ENCODE data around the gene MYO16. TPM values are rescaled to one million over a fixed set of nuclear protein-coding genes. Genes with fewer than 3 reads are reported as not detected.

MYO16 gene
- total and polyA plus RNA-seq, 2 experiments from 2014 or later: 0.02 to 0.15 TPM

DNA sequence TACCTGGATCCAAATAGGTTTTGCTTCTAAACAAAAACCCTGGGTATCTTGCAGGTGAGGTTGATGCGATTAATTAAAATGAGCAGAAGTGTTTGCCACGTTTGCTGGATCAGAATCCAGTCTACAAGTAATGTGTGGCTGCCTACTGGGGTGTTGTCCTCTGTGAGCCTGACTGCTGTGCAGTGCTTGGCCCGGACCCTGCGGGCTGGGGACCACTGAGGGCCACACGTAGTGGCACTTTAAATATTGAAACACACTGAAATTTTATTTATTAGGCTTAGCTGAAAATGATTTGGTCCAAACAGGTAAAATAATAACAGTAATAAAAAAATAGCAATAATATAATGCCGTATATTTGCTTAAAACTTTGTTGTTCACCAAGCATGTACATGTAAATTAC is 338.0 kb downstream of the MYO16 start:
- DNase-seq (ENCODE audit: low read depth in 1 of 2, low spot score in 1 of 2): no peak
- no peaks in the 10 kb centered on the region for H3K9me3 ChIP-seq (ENCODE audit: low read depth)
- no peak overlapping the region for H3K4me3 ChIP-seq
- no peaks in the 10 kb centered on the region for H3K27me3 ChIP-seq
- no peaks in the 10 kb centered on the region for H3K4me1 ChIP-seq (ENCODE audit: low read depth)
- TF ChIP-seq, protein P1, sequence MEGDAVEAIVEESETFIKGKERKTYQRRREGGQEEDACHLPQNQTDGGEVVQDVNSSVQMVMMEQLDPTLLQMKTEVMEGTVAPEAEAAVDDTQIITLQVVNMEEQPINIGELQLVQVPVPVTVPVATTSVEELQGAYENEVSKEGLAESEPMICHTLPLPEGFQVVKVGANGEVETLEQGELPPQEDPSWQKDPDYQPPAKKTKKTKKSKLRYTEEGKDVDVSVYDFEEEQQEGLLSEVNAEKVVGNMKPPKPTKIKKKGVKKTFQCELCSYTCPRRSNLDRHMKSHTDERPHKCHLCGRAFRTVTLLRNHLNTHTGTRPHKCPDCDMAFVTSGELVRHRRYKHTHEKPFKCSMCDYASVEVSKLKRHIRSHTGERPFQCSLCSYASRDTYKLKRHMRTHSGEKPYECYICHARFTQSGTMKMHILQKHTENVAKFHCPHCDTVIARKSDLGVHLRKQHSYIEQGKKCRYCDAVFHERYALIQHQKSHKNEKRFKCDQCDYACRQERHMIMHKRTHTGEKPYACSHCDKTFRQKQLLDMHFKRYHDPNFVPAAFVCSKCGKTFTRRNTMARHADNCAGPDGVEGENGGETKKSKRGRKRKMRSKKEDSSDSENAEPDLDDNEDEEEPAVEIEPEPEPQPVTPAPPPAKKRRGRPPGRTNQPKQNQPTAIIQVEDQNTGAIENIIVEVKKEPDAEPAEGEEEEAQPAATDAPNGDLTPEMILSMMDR (IDR thresholded peaks at IDR 0.05; ENCODE audit: low read depth, low read length): no peak
- H3K36me3 ChIP-seq: no peaks in the 10 kb centered on the region
- no peak overlapping the region for H3K27ac ChIP-seq

DNA sequence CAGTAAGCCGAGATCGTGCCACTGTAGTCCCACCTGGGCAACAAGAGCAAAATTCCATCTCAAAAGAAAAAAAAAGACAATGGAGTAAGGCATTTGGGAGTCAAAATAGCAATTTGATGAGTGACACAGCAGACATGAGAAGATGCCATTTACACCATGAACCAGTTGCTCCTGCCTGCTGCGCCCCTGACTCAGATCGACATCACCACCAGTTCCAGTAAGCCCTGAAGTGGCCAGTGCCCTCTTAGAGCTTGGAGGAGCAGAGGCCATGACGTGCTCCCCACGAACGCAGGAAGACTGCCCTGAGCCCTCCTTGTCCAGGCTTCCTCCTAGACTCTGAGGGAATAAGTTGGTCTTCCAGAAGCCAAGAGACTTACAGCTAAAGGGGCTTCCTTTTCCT is 339.2 kb downstream of the MYO16 start:
- Histone ChIP-seq H3K4me3 (no peak overlapping the region), H3K4me1 (ENCODE audit: low read depth) (no peaks in the 10 kb centered on the region), H3K36me3 (no peaks in the 10 kb centered on the region), H3K9me3 (ENCODE audit: low read depth) (no peaks in the 10 kb centered on the region), H3K27ac (no peak overlapping the region), H3K27me3 (no peaks in the 10 kb centered on the region)
- no peak for DNase-seq (ENCODE audit: low read depth in 1 of 2, low spot score in 1 of 2)
- TF ChIP-seq, protein P1 (IDR thresholded peaks at IDR 0.05; ENCODE audit: low read depth, low read length): no peak

DNA sequence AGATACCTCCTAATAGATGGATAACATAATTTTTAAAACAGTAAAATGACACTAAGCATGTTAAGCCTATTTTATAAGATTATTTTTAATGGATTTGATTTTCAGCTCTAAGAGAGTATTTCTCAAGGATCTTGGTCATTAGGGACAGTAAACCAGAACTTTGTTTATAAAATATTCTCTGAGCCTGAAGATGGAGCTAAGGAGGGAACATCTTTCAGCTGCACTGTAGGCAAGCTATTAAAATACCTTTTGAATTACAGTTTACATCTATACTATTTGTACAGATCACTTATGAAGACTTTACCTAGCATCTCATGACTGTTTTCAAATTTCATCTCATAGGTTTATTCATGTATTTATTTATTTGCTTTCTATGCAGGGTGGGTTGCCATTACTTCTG is 345.3 kb downstream of the MYO16 start:
- TF ChIP-seq, protein P1 (IDR thresholded peaks at IDR 0.05; ENCODE audit: low read depth, low read length): no peak
- Histone ChIP-seq H3K4me3 (no peak overlapping the region), H3K9me3 (ENCODE audit: low read depth) (no peaks in the 10 kb centered on the region), H3K27ac (no peak overlapping the region), H3K27me3 (no peaks in the 10 kb centered on the region), H3K4me1 (ENCODE audit: low read depth) (no peaks in the 10 kb centered on the region), H3K36me3 (no peaks in the 10 kb centered on the region)
- no peak for DNase-seq (ENCODE audit: low read depth in 1 of 2, low spot score in 1 of 2)

DNA sequence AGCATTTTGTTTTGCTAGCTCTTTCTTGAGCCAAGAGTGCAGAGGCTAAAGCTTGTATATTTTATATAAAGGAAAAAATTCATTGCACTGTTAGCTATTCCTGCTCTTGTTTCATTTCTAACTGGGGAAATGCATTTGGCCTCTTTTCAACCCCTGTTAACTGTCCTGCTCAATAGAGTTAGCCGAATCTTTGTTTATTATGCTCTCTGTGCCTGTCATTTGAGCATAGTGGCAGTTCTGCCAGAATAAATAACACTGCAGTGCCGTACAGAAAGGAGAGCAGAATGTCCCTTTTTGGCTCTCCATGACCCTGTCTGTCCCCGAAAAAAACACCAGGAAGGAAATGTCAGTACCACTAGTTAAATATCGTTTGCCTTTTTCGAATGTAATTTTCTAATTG is 350.8 kb downstream of the MYO16 start:
- TF ChIP-seq, protein P1 (IDR thresholded peaks at IDR 0.05; ENCODE audit: low read depth, low read length): no peak

DNA sequence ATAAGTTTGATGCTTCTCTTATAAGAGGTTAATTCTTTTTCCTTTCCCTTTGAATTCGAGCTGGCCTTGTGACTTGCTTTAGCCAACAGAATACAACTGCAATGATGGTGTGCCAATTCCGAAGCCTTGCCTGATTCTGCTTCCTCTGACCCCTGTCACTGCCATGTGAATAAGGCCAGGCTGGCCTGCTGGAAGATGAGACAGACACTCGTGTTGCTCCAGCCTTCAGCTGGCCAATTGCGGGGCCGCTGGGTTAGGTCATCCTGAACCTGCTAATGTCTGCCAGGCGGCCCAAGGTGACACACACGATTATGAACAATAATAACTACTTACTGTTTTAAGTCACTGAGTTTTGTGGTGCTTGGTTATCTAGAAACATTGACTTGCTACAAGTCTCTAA is 352.0 kb downstream of the MYO16 start:
- no peaks in the 10 kb centered on the region for H3K4me1 ChIP-seq (ENCODE audit: low read depth)
- TF ChIP-seq, protein P1 (IDR thresholded peaks at IDR 0.05; ENCODE audit: low read depth, low read length): no peak

More for the DNA sequence above, 350.8 kb downstream of the MYO16 start:
- Histone ChIP-seq H3K36me3 (no peaks in the 10 kb centered on the region), H3K27ac (no peak overlapping the region), H3K9me3 (ENCODE audit: low read depth) (no peaks in the 10 kb centered on the region), H3K27me3 (no peaks in the 10 kb centered on the region), H3K4me1 (ENCODE audit: low read depth) (no peaks in the 10 kb centered on the region), H3K4me3 (no peak overlapping the region)
- no peak for DNase-seq (ENCODE audit: low read depth in 1 of 2, low spot score in 1 of 2)

DNA sequence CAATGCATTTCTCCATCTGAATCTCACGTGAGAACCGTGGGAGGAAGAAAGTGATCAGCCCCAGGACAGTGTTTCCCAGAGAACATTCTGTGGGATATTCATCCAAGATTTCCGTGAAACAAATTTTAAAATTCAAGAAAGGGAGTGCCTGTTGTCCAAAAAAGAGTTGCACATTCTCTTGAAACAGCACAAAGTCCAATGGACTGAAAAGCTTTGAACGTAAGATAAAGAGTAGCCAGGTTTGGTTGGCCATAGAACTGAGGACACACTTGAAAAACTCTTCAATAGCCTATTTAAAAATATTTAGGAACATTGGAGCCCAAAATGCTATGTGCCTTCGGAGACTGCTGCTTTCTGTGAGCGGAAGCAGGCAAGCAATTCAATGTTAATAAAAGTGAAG is 353.9 kb downstream of the MYO16 start:
- TF ChIP-seq, protein P1 (IDR thresholded peaks at IDR 0.05; ENCODE audit: low read depth, low read length): no peak
- no peak overlapping the region for H3K27ac ChIP-seq
- no peak overlapping the region for H3K4me3 ChIP-seq
- H3K27me3 ChIP-seq: no peaks in the 10 kb centered on the region
- no peaks in the 10 kb centered on the region for H3K9me3 ChIP-seq (ENCODE audit: low read depth)
- H3K4me1 ChIP-seq (ENCODE audit: low read depth): no peaks in the 10 kb centered on the region
- no peak for DNase-seq (ENCODE audit: low read depth in 1 of 2, low spot score in 1 of 2)
- H3K36me3 ChIP-seq: no peaks in the 10 kb centered on the region

More for the DNA sequence above, 352.0 kb downstream of the MYO16 start:
- no peak for DNase-seq (ENCODE audit: low read depth in 1 of 2, low spot score in 1 of 2)
- H3K9me3 ChIP-seq (ENCODE audit: low read depth): no peaks in the 10 kb centered on the region
- H3K4me3 ChIP-seq: no peak overlapping the region
- H3K27ac ChIP-seq: no peak overlapping the region
- no peaks in the 10 kb centered on the region for H3K27me3 ChIP-seq
- no peaks in the 10 kb centered on the region for H3K36me3 ChIP-seq
